ENCODE results near the gene MTARC2.
"Not testable (repeated sequence)": the region's sequence is repeated elsewhere in the genome, so short reads cannot be mapped to it uniquely, and the experiment has no call there.

Gene MTARC2

GRCh38 chr1:220732621-220733020, 15.5 kb upstream of the MTARC2 start:
- DNase-seq (ENCODE audit: low spot score) = no peak

GRCh38 chr1:220733086-220733601, 15.0 kb upstream of the MTARC2 start:
- DNase-seq (ENCODE audit: low spot score) = peak; percentile 78

GRCh38 chr1:220734571-220735326, 13.4 kb upstream of the MTARC2 start:
- DNase-seq (ENCODE audit: low spot score) = peak; percentile 60

- not testable (repeated sequence) for DNase-seq (ENCODE audit: low spot score)
Measured at GRCh38 chr1:220736283-220736682, 11.8 kb upstream of the MTARC2 start.

GRCh38 chr1:220741349-220741748, 6.8 kb upstream of the MTARC2 start:
- DNase-seq (ENCODE audit: low spot score) = no peak

- no peak for DNase-seq (ENCODE audit: low spot score)
Measured at GRCh38 chr1:220741825-220742224, 6.3 kb upstream of the MTARC2 start.

- no peak for DNase-seq (ENCODE audit: low spot score)
Measured at GRCh38 chr1:220742520-220742919, 5.6 kb upstream of the MTARC2 start.

GRCh38 chr1:220746851-220747250, 1.3 kb upstream of the MTARC2 start:
- DNase-seq (ENCODE audit: low spot score) = no peak

- DNase-seq (ENCODE audit: low spot score) = no peak
Measured at GRCh38 chr1:220747437-220748088, 559 bp upstream of the MTARC2 start.

- DNase-seq (ENCODE audit: low spot score) = no peak
Measured at GRCh38 chr1:220748936-220749335, 814 bp downstream of the MTARC2 start.

- DNase-seq (ENCODE audit: low spot score) = no peak
Measured at GRCh38 chr1:220750131-220750515, 2.0 kb downstream of the MTARC2 start.

GRCh38 chr1:220751111-220751510, 3.0 kb downstream of the MTARC2 start:
- DNase-seq (ENCODE audit: low spot score) = no peak

GRCh38 chr1:220754212-220754917, 6.2 kb downstream of the MTARC2 start:
- DNase-seq (ENCODE audit: low spot score) = no peak

- DNase-seq (ENCODE audit: low spot score) = no peak
Measured at GRCh38 chr1:220754918-220755295, 6.8 kb downstream of the MTARC2 start.

GRCh38 chr1:220755309-220755708, 7.2 kb downstream of the MTARC2 start:
- no peak for DNase-seq (ENCODE audit: low spot score)

- no peak for DNase-seq (ENCODE audit: low spot score)
Measured at GRCh38 chr1:220757441-220757840, 9.3 kb downstream of the MTARC2 start.

GRCh38 chr1:220759147-220759546, 11.0 kb downstream of the MTARC2 start:
- no peak for DNase-seq (ENCODE audit: low spot score)

GRCh38 chr1:220761688-220762427, 13.7 kb downstream of the MTARC2 start:
- no peak for DNase-seq (ENCODE audit: low spot score)

- DNase-seq (ENCODE audit: low spot score) = no peak
Measured at GRCh38 chr1:220764757-220765156, 16.6 kb downstream of the MTARC2 start.

GRCh38 chr1:220767312-220768125, 19.4 kb downstream of the MTARC2 start:
- DNase-seq (ENCODE audit: low spot score) = peak; percentile 43

GRCh38 chr1:220768126-220768601, 20.0 kb downstream of the MTARC2 start:
- no peak for DNase-seq (ENCODE audit: low spot score)
